ENCODE results near the gene MYO10.
A peak's percentile ranks its signal among the peaks of the same experiment; 100 is the strongest.
"Not testable (repeated sequence)": the region's sequence is repeated elsewhere in the genome, so short reads cannot be mapped to it uniquely, and the experiment has no call there.

The MYO10 gene

GRCh38 chr5:16737620-16738364, 198.3 kb downstream of the MYO10 start:
- DNase-seq: no peak

- no peak for DNase-seq
Observed at GRCh38 chr5:16737209-16737608, 198.9 kb downstream of the MYO10 start.

- no peak for DNase-seq
Observed at GRCh38 chr5:16736158-16736995, 199.7 kb downstream of the MYO10 start.

GRCh38 chr5:16735101-16736060, 200.7 kb downstream of the MYO10 start:
- no peak for DNase-seq

GRCh38 chr5:16733331-16734006, 202.6 kb downstream of the MYO10 start:
- DNase-seq: no peak

GRCh38 chr5:16732356-16732755, 203.7 kb downstream of the MYO10 start:
- DNase-seq: no peak

GRCh38 chr5:16727755-16728325, 208.2 kb downstream of the MYO10 start:
- DNase-seq: no peak

- DNase-seq: peak; percentile 34
Observed at GRCh38 chr5:16726538-16726946, 209.5 kb downstream of the MYO10 start.

- DNase-seq: no peak
Observed at GRCh38 chr5:16725575-16725974, 210.5 kb downstream of the MYO10 start.

GRCh38 chr5:16723821-16724220, 212.3 kb downstream of the MYO10 start:
- DNase-seq: no peak

GRCh38 chr5:16722097-16722495, 214.0 kb downstream of the MYO10 start:
- DNase-seq: no peak

GRCh38 chr5:16721151-16722096, 214.7 kb downstream of the MYO10 start:
- no peak for DNase-seq

GRCh38 chr5:16718036-16718435, 218.1 kb downstream of the MYO10 start:
- DNase-seq: not testable (repeated sequence)

- DNase-seq: no peak
Observed at GRCh38 chr5:16713386-16713928, 222.6 kb downstream of the MYO10 start.

GRCh38 chr5:16712620-16713019, 223.5 kb downstream of the MYO10 start:
- DNase-seq: no peak

GRCh38 chr5:16712178-16712577, 223.9 kb downstream of the MYO10 start:
- no peak for DNase-seq

- DNase-seq: no peak
Observed at GRCh38 chr5:16709691-16710433, 226.2 kb downstream of the MYO10 start.

GRCh38 chr5:16707869-16708192, 228.3 kb downstream of the MYO10 start:
- DNase-seq: no peak

- DNase-seq: no peak
Observed at GRCh38 chr5:16707168-16707868, 228.8 kb downstream of the MYO10 start.
